Type B pancreatic cell (in vitro differentiated cells): ENCODE measurements around the gene DTHD1. TPM values are rescaled to one million over a fixed set of nuclear protein-coding genes. Genes with fewer than 3 reads are reported as not detected.

ENCODE experiments used
- DNase-seq: peaks from one replicate; pipeline ENCODE4 v3.0.0; 2021; ENCODE audit warnings: mixed read lengths; ENCODE audit not compliant: unreplicated experiment; ENCODE audit errors: extremely low spot score
- H3K27ac Mint-ChIP-seq: 2 replicates; pipeline ENCODE4 v1.8.0; 2021; ENCODE audit warnings: mild to moderate bottlenecking, mixed read lengths
- H3K27me3 Mint-ChIP-seq: 2 replicates; pipeline ENCODE4 v1.8.0; 2021; ENCODE audit warnings: mixed read lengths
- H3K36me3 Mint-ChIP-seq: 2 replicates; pipeline ENCODE4 v1.8.0; 2021; ENCODE audit warnings: mixed read lengths
- H3K4me1 Mint-ChIP-seq: one replicate; pipeline ENCODE4 v1.8.0; 2021; ENCODE audit warnings: mixed read lengths; ENCODE audit not compliant: unreplicated experiment
- H3K4me3 Mint-ChIP-seq: 2 replicates; pipeline ENCODE4 v1.8.0; 2021; ENCODE audit warnings: mild to moderate bottlenecking, mixed read lengths
- H3K9me3 Mint-ChIP-seq: 2 replicates; pipeline ENCODE4 v1.8.0; 2021; ENCODE audit warnings: mixed read lengths
- total RNA-seq: library from RNA; stranded (reverse); gene quantifications from 2 replicates; pipeline ENCODE4 v1.2.1, GENCODE V29; 2021; ENCODE audit warnings: low replicate concordance
- TF ChIP-seq, protein P1 (sequence below): fragments of 200-600 bp; sonication (generic); conservative IDR thresholded peaks from 2 replicates; pipeline ENCODE4 v1.5.0; 2021; ENCODE audit warnings: antibody characterized with exemption, mild to moderate bottlenecking

Gene DTHD1
- total RNA-seq, 1 donor from 2014 or later = 0.14 TPM

GRCh38 chr4:36283912-36284465 is 2.6 kb downstream of the DTHD1 start:
- TF ChIP-seq, protein P1, sequence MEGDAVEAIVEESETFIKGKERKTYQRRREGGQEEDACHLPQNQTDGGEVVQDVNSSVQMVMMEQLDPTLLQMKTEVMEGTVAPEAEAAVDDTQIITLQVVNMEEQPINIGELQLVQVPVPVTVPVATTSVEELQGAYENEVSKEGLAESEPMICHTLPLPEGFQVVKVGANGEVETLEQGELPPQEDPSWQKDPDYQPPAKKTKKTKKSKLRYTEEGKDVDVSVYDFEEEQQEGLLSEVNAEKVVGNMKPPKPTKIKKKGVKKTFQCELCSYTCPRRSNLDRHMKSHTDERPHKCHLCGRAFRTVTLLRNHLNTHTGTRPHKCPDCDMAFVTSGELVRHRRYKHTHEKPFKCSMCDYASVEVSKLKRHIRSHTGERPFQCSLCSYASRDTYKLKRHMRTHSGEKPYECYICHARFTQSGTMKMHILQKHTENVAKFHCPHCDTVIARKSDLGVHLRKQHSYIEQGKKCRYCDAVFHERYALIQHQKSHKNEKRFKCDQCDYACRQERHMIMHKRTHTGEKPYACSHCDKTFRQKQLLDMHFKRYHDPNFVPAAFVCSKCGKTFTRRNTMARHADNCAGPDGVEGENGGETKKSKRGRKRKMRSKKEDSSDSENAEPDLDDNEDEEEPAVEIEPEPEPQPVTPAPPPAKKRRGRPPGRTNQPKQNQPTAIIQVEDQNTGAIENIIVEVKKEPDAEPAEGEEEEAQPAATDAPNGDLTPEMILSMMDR = no peak
- H3K4me3 Mint-ChIP-seq = no peak overlapping the region
- no peak overlapping the region for H3K27ac Mint-ChIP-seq
- no peaks in the 10 kb centered on the region for H3K36me3 Mint-ChIP-seq
- H3K27me3 Mint-ChIP-seq = no peaks in the 10 kb centered on the region
- H3K4me1 Mint-ChIP-seq = peaks cover 12% of the 10 kb centered on the region
- no peak for DNase-seq
- no peaks in the 10 kb centered on the region for H3K9me3 Mint-ChIP-seq

DNA sequence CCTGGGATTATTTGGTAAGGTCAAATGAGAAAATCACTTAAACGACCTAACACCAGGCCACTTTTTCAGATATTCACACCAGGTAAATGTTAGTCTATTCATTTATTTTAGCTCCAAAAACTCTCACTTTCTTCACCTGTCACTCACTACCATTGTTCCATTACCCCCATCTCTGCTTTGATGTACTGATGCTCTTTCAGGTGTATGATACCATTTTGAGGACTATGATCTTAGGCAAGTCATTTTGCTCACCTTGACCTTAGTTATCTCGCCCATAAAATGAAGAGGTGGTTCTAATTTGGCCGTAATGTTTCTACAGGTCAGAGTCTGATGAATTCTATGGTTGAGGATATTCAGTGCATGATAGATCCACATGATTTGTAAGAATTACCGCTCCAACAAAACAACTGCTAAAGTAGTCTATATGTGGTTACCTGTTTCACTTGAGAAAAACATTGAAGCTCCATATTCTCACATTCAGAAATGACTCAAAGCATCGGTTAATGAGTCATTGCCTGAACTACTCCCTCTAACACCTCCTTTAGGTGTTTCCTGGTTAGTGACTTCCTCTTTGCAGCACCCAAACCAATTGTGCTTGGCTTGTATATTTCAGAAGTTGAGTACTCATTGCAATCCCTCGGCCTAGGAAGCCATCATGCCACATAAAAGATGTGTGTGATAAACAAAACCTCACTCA is 4.5 kb downstream of the DTHD1 start:
- H3K27ac Mint-ChIP-seq = no peak overlapping the region
- H3K9me3 Mint-ChIP-seq = no peaks in the 10 kb centered on the region
- DNase-seq = no peak
- no peak overlapping the region for H3K4me3 Mint-ChIP-seq
- peaks cover 4% of the 10 kb centered on the region for H3K4me1 Mint-ChIP-seq
- no peaks in the 10 kb centered on the region for H3K27me3 Mint-ChIP-seq
- no peaks in the 10 kb centered on the region for H3K36me3 Mint-ChIP-seq
- TF ChIP-seq, protein P1 = no peak

DNA sequence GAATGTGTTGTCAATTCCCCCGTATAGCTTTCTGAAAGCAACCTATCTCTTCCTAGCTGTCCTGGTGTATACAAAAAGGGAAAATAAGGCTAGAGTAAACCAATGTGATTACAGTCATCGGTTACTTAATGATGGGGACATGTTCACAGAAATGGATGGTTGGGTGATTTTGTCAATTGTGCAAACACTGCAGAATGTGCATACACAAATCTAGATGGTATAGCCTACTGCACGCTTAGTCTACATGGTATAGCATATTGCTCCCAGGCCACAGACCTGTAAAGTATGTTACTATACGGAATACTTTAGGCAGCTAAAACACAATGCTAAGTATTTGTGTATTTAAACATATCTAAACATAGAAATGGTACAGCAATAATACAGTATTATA is 5.1 kb downstream of the DTHD1 start:
- Mint-ChIP-seq H3K27me3 (no peaks in the 10 kb centered on the region), H3K9me3 (no peaks in the 10 kb centered on the region), H3K4me3 (no peak overlapping the region), H3K36me3 (no peaks in the 10 kb centered on the region), H3K4me1 (peaks cover 4% of the 10 kb centered on the region), H3K27ac (no peak overlapping the region)
- DNase-seq = no peak
- TF ChIP-seq, protein P1 = no peak

DNA sequence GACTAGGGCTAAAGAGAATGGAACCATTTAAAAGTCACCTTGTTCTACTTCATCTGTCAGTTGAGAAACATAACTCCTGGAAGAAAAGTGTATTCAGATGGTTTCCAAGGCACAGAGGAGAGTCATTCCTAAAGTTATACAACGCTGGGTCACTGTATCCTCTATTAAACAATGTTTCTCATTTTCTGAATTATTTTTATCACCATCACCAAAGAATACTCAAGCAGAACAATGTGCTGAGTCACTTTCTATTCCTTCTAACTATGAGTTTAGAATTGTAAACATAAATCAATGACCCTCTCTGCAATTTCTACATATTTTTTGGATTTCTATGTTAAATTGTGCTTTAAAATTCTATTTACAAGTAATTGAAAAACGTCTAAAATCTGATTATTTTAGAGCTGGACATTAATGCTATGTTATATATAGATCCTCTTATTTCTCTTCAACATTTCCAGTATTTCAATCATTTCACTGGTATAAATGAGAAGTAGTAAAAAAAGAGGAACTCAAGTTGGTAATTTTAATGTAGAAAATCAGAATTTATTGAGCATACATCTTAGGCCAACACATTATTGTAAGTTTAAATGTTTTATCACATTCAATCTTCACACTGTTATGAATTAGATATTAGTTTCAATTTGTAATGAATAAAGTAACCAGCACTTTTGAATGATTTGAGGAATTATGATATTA is 7.5 kb downstream of the DTHD1 start:
- no peaks in the 10 kb centered on the region for H3K27me3 Mint-ChIP-seq
- H3K4me3 Mint-ChIP-seq = no peak overlapping the region
- H3K4me1 Mint-ChIP-seq = peaks cover 2% of the 10 kb centered on the region
- TF ChIP-seq, protein P1 = no peak
- H3K9me3 Mint-ChIP-seq = no peaks in the 10 kb centered on the region
- no peaks in the 10 kb centered on the region for H3K36me3 Mint-ChIP-seq
- no peak for DNase-seq
- no peak overlapping the region for H3K27ac Mint-ChIP-seq

DNA sequence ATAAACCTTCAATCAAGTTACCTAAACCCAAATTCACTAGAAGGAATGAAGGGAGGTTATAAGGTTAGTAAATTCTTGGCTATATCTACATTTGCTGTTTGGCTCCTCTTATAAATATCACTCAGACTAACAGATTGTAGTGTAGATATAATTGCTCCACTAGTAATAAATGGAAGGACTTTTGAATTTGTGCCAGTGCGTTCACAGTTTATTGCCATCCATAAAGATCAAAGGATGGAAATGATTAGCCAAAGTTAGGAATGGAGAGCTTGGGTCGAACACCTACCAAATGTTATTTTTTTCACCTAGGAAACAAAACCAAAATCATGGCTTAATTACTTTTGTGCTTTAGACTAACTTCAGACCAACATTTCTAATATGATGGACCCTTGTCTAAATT is 9.2 kb downstream of the DTHD1 start:
- DNase-seq = no peak
- Mint-ChIP-seq H3K27ac (no peak overlapping the region), H3K27me3 (no peaks in the 10 kb centered on the region), H3K4me1 (no peaks in the 10 kb centered on the region), H3K4me3 (no peak overlapping the region), H3K36me3 (no peaks in the 10 kb centered on the region), H3K9me3 (no peaks in the 10 kb centered on the region)
- TF ChIP-seq, protein P1 = no peak
